Brain microvascular endothelial cell (primary cell): ENCODE data around the gene MAN1C1.
"Not testable (repeated sequence)": the region's sequence is repeated elsewhere in the genome, so short reads cannot be mapped to it uniquely, and the experiment has no call there.

Experiments used
- DNase-seq: peaks from one replicate; pipeline ENCODE4 v3.0.0-alpha.2; 2020
- H3K27ac ChIP-seq: fragments of 250-450 bp; sonication (Bioruptor Pico); 2 replicates; pipeline ENCODE4 v1.5.1; 2020; ENCODE audit warnings: mild to moderate bottlenecking, moderate library complexity
- H3K27me3 ChIP-seq: fragments of 250-450 bp; sonication (Bioruptor Pico); replicated peaks from 2 replicates; pipeline ENCODE4 v1.5.1; 2020; ENCODE audit warnings: mild to moderate bottlenecking
- H3K36me3 ChIP-seq: fragments of 250-450 bp; sonication (Bioruptor Pico); replicated peaks from 2 replicates; pipeline ENCODE4 v1.5.1; 2020; ENCODE audit warnings: mild to moderate bottlenecking
- H3K4me3 ChIP-seq: 2 replicates; pipeline ENCODE4 v1.5.1; 2011; ENCODE audit warnings: low read depth, mild to moderate bottlenecking, control low read depth, low read length, moderate library complexity
- CTCF ChIP-seq: IDR thresholded peaks from 2 replicates; pipeline ENCODE4 v1.5.1; 2011; ENCODE audit warnings: low read depth, mild to moderate bottlenecking, moderate library complexity, low read length, control low read depth, inconsistent platforms; ENCODE audit errors: missing control alignments
- in situ Hi-C: cut with HindIII; loops from 2 replicates; pipeline ENCODE4 v1.10.0; 2017; ENCODE audit warnings: low sequenced_read_pairs, low pct_ligation_motif_present

MAN1C1 gene

GRCh38 chr1:25634896-25635295 is 18.3 kb downstream of the MAN1C1 start:
- in situ Hi-C loops, result no loop called here
- peaks cover 12% of the 10 kb centered on the region for H3K27me3 ChIP-seq

GRCh38 chr1:25636141-25636540 is 19.6 kb downstream of the MAN1C1 start:
- H3K36me3 ChIP-seq, H3K27ac ChIP-seq, in situ Hi-C loops, DNase-seq, H3K4me3 ChIP-seq: not testable (repeated sequence)
- H3K27me3 ChIP-seq, result peaks cover 24% of the 10 kb centered on the region

More at GRCh38 chr1:25634896-25635295, 18.3 kb downstream of the MAN1C1 start:
- Histone ChIP-seq H3K36me3 (no peaks in the 10 kb centered on the region), H3K4me3 (no peak overlapping the region), H3K27ac (no peak overlapping the region)
- DNase-seq, result no peak
- no peak for TF ChIP-seq CTCF

DNA sequence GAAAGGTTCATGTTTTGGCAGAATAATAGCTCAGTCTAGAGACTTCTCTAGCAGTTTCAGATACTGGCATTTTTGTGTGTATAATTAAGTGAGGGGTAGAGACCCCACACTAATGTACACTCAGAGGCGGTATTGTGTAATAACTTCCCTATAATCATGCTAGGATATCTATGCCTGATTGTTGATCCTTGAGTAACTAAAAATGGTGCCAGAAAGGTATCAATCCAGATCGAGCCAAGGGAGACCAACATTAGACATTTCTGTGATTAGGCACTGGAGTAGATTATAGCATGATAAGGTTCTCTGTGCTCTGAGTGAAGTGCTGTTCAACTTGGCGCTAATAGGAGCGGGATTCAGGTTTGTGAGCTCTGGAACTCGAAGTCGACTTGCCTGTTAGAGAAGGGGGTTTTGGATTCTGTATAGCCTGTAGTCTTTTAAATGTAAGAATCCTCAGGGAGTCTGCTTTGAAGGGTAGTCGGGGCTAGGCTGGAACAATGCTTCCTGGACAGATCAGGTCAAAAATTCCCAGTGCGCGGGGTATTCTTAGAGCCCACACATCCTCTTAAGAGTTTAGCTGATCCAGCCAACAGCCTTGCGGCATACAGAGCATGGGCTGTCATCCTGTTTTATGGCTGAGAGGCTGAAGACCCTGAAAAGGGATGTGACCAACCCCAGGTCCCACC is 24.2 kb downstream of the MAN1C1 start:
- no peak for TF ChIP-seq CTCF
- in situ Hi-C loops, result no loop called here
- no peak overlapping the region for H3K27ac ChIP-seq
- H3K4me3 ChIP-seq, result no peak overlapping the region
- H3K27me3 ChIP-seq, result peaks cover 32% of the 10 kb centered on the region
- H3K36me3 ChIP-seq, result no peaks in the 10 kb centered on the region
- no peak for DNase-seq

GRCh38 chr1:25641329-25641725 is 24.7 kb downstream of the MAN1C1 start:
- Histone ChIP-seq H3K27me3 (peaks cover 35% of the 10 kb centered on the region), H3K27ac (no peak overlapping the region), H3K36me3 (no peaks in the 10 kb centered on the region), H3K4me3 (no peak overlapping the region)
- TF ChIP-seq CTCF, result no peak
- in situ Hi-C loops, result no loop called here
- no peak for DNase-seq

DNA sequence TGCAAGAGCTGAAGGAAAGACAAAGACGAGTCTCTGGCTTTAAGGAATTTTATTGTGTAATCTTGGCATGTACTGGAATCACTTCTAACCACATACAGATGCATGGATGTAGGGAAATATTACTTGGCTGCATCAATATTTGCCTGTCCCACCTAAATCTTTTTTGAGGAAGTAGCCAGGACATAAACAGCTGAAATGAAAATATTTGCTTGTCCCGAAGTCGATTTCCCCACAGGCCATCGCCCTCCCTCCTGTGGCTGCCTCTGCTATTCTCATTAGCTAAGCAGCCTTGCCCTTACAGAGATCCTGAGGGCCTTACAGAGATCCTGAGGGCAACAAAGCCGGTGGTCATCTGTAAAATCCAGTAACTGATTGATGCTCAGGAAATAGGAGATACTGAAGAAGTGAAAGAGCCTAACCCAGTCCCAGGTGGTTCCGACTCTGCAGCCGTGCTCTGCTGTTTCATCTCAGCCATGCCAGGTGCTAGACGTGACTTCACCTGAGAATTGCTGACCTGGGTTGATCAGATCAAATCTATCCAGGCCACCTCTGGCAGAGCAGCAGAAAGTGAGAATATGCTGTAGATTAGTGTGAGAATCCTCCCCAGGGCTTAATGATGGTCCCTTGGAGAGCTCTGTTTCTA is 25.5 kb downstream of the MAN1C1 start:
- no peak for TF ChIP-seq CTCF
- DNase-seq, result no peak
- in situ Hi-C loops, result no loop called here
- no peak overlapping the region for H3K4me3 ChIP-seq
- H3K27ac ChIP-seq, result no peak overlapping the region
- H3K36me3 ChIP-seq, result no peaks in the 10 kb centered on the region
- peaks cover 35% of the 10 kb centered on the region for H3K27me3 ChIP-seq

DNA sequence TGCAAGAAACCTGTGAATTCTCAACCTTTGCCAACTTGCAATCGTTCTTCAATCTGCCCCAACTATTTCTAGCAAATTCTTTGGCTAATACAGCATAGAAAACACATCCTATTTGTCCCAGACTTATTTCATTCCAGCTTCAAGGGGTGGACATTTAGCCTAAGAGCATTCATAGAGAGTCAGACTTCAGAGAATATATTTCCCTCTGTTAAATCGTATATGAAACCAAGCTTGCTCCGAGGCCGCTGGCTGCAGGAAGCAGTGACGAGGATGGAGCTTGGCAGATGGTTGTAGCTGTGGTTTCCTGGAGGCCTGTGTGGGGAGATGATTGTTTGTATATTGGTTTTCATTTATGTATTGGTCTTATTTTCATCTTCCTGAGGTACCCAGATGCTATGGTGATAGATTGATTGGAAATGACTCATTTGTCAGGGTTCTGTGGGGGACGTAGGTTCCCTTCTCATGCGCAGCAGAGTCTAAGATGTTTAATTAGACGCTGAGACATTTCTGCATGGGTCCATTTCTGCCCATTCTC is 26.1 kb downstream of the MAN1C1 start:
- no peak overlapping the region for H3K27ac ChIP-seq
- in situ Hi-C loops, result no loop called here
- no peaks in the 10 kb centered on the region for H3K36me3 ChIP-seq
- peak; percentile 41 for DNase-seq
- no peak overlapping the region for H3K4me3 ChIP-seq
- peaks cover 35% of the 10 kb centered on the region for H3K27me3 ChIP-seq
- no peak for TF ChIP-seq CTCF
